H9 (cell line): ENCODE data around the gene RAP1GAP. TPM values are rescaled to one million over a fixed set of nuclear protein-coding genes. Genes with fewer than 3 reads are reported as not detected.

Experiments used
- DNase-seq: peaks from one replicate; pipeline ENCODE4 v3.0.0-alpha.2; 2017
- H2AFZ ChIP-seq: one replicate; pipeline ENCODE4 v1.6.1; 2013; ENCODE audit warnings: mild to moderate bottlenecking, low read length, control low read depth, moderate library complexity
- H2AK5ac ChIP-seq: 2 replicates; pipeline ENCODE4 v1.6.1; 2013; ENCODE audit warnings: low read length, control low read depth, mixed read lengths; ENCODE audit not compliant: insufficient read length
- H2BK120ac ChIP-seq: one replicate; pipeline ENCODE4 v1.6.1; 2013; ENCODE audit warnings: low read depth, mild to moderate bottlenecking, low read length, control low read depth, inconsistent platforms; ENCODE audit not compliant: poor library complexity, severe bottlenecking
- H2BK12ac ChIP-seq: 2 replicates; pipeline ENCODE4 v1.6.1; 2013; ENCODE audit warnings: low read length, control low read depth, mixed read lengths, low read depth; ENCODE audit not compliant: insufficient read length
- H2BK15ac ChIP-seq: 2 replicates; pipeline ENCODE4 v1.6.1; 2013; ENCODE audit warnings: low read depth, low read length, control low read depth
- H2BK20ac ChIP-seq: one replicate; pipeline ENCODE4 v1.6.1; 2013; ENCODE audit warnings: low read depth, mild to moderate bottlenecking, low read length, control low read depth, inconsistent platforms; ENCODE audit not compliant: poor library complexity, severe bottlenecking
- H2BK5ac ChIP-seq: 2 replicates; pipeline ENCODE4 v1.6.1; 2013; ENCODE audit warnings: low read length, control low read depth, mixed read lengths; ENCODE audit not compliant: insufficient read length
- H3K14ac ChIP-seq: 2 replicates; pipeline ENCODE4 v1.6.1; 2013; ENCODE audit warnings: low read length, control low read depth; ENCODE audit not compliant: insufficient read depth
- H3K18ac ChIP-seq: 2 replicates; pipeline ENCODE4 v1.6.1; 2013; ENCODE audit warnings: low read depth, mild to moderate bottlenecking, mixed read lengths, low read length, control low read depth; ENCODE audit not compliant: insufficient read length
- H3K23ac ChIP-seq: 2 replicates; pipeline ENCODE4 v1.6.1; 2013; ENCODE audit warnings: low read length, control low read depth, mixed read lengths, low read depth; ENCODE audit not compliant: insufficient read length
- H3K23me2 ChIP-seq: 2 replicates; pipeline ENCODE4 v1.6.1; 2013; ENCODE audit warnings: low read depth, mild to moderate bottlenecking, mixed read lengths, low read length, control low read depth; ENCODE audit not compliant: insufficient read length, poor library complexity, severe bottlenecking
- H3K27ac ChIP-seq: 2 replicates; pipeline ENCODE4 v1.5.1; 2013; ENCODE audit warnings: low read length, control low read depth, mixed read lengths, low read depth; ENCODE audit not compliant: insufficient read length
- H3K27me3 ChIP-seq: 2 replicates; pipeline ENCODE4 v1.6.1; 2013; ENCODE audit warnings: low read length, control low read depth, inconsistent platforms; ENCODE audit not compliant: insufficient read depth
- H3K4ac ChIP-seq: 2 replicates; pipeline ENCODE4 v1.6.1; 2013; ENCODE audit warnings: low read depth, mild to moderate bottlenecking, control low read depth, inconsistent platforms, low read length, moderate library complexity
- H3K4me1 ChIP-seq: 2 replicates; pipeline ENCODE4 v1.6.1; 2013; ENCODE audit warnings: low read length, control low read depth, inconsistent platforms; ENCODE audit not compliant: insufficient read depth
- H3K4me2 ChIP-seq: 2 replicates; pipeline ENCODE4 v1.6.1; 2013; ENCODE audit warnings: low read length, control low read depth, mixed read lengths; ENCODE audit not compliant: insufficient read length, insufficient read depth
- H3K56ac ChIP-seq: 2 replicates; pipeline ENCODE4 v1.6.1; 2013; ENCODE audit warnings: low read depth, mild to moderate bottlenecking, mixed read lengths, low read length, control low read depth; ENCODE audit not compliant: insufficient read length
- H3K79me1 ChIP-seq: 2 replicates; pipeline ENCODE4 v1.6.1; 2013; ENCODE audit warnings: low read depth, mild to moderate bottlenecking, moderate library complexity, low read length, control low read depth, inconsistent platforms; ENCODE audit not compliant: insufficient read depth, poor library complexity, severe bottlenecking
- H3K79me2 ChIP-seq: 2 replicates; pipeline ENCODE4 v1.6.1; 2013; ENCODE audit warnings: low read length, control low read depth, inconsistent platforms; ENCODE audit not compliant: insufficient read depth
- H3K9ac ChIP-seq: 2 replicates; pipeline ENCODE4 v1.6.1; 2013; ENCODE audit warnings: low read length, control low read depth, mixed read lengths; ENCODE audit not compliant: insufficient read length; ENCODE audit errors: extremely low read depth
- H3K9me3 ChIP-seq: one replicate; pipeline ENCODE4 v1.6.1; 2013; ENCODE audit warnings: low read depth, low read length, inconsistent platforms; ENCODE audit not compliant: control insufficient read depth
- H3T11ph ChIP-seq: one replicate; pipeline ENCODE4 v1.6.1; 2013; ENCODE audit warnings: mild to moderate bottlenecking, low read length, control low read depth, inconsistent platforms
- H4K20me1 ChIP-seq: one replicate; pipeline ENCODE4 v1.6.1; 2013; ENCODE audit not compliant: control insufficient read depth, insufficient read length, insufficient read depth
- H4K5ac ChIP-seq: 2 replicates; pipeline ENCODE4 v1.6.1; 2013; ENCODE audit warnings: low read depth, mild to moderate bottlenecking, mixed read lengths, low read length, control low read depth; ENCODE audit not compliant: insufficient read length
- H4K8ac ChIP-seq: replicated peaks from 2 replicates; pipeline ENCODE4 v1.6.1; 2013; ENCODE audit warnings: low read length, control low read depth, mixed read lengths, low read depth; ENCODE audit not compliant: insufficient read length
- H4K91ac ChIP-seq: 2 replicates; pipeline ENCODE4 v1.6.1; 2013; ENCODE audit warnings: low read depth, mild to moderate bottlenecking, moderate library complexity, mixed read lengths, low read length, control low read depth; ENCODE audit not compliant: insufficient read length
- H3K27ac Mint-ChIP-seq, 3 experiments: 2 replicates in 2 of 3; 3 replicates in 1 of 3; pipeline ENCODE4 v1.8.0; 2020 to 2021; ENCODE audit warnings: mixed read lengths in 3 of 3, mild to moderate bottlenecking in 1 of 3, moderate library complexity in 1 of 3
- H3K27me3 Mint-ChIP-seq: 2 replicates; pipeline ENCODE4 v1.8.0; 2021; ENCODE audit warnings: low read depth, mild to moderate bottlenecking, moderate library complexity, mixed read lengths
- H3K36me3 Mint-ChIP-seq, 3 experiments: 2 replicates in 2 of 3; 3 replicates in 1 of 3; pipeline ENCODE4 v1.8.0; 2020 to 2021; ENCODE audit warnings: low read depth in 3 of 3, mixed read lengths in 3 of 3; ENCODE audit not compliant: insufficient read depth in 1 of 3
- H3K4me1 Mint-ChIP-seq, 2 experiments: 2 replicates each; pipeline ENCODE4 v1.8.0; 2020; ENCODE audit warnings: mixed read lengths in 2 of 2
- H3K4me3 Mint-ChIP-seq, 2 experiments: 2 replicates in 1 of 2; 3 replicates in 1 of 2; pipeline ENCODE4 v1.8.0; 2020 to 2021; ENCODE audit warnings: mild to moderate bottlenecking in 2 of 2, mixed read lengths in 2 of 2, moderate library complexity in 1 of 2
- H3K9me3 Mint-ChIP-seq, 2 experiments: 2 replicates in 1 of 2; 3 replicates in 1 of 2; pipeline ENCODE4 v1.8.0; 2020; ENCODE audit warnings: mild to moderate bottlenecking in 2 of 2, mixed read lengths in 2 of 2, moderate library complexity in 1 of 2
- CTCF ChIP-seq: fragments of 200-600 bp; sonication (generic); conservative IDR thresholded peaks from 3 replicates; pipeline ENCODE4 v1.8.0; 2021; ENCODE audit warnings: antibody characterized with exemption, mild to moderate bottlenecking
- WGBS: extraction: QIAGEN DNeasy Blood & Tissue Kit; methylation state at CpG from one replicate; pipeline ENCODE4 v1.1.7; 2013; ENCODE audit warnings: missing lambda C conversion rate, low lambda C conversion rate, mixed read lengths; ENCODE audit not compliant: insufficient read length; ENCODE audit errors: extremely low coverage; 5-methylcytosine and 5-hydroxymethylcytosine counted together
- total RNA-seq: library from RNA; stranded (reverse); gene quantifications from 2 replicates; pipeline ENCODE4 v1.2.1, GENCODE V29; 2021

Gene RAP1GAP
- total RNA-seq, 1 experiment from 2014 or later, result 7.9 TPM

GRCh38 chr1:21644348-21644747 lies 24.8 kb downstream of the RAP1GAP start:
- Mint-ChIP-seq H3K27ac (no peak overlapping the region), H3K4me3 (no peak overlapping the region), H3K27me3 (peaks cover 2% of the 10 kb centered on the region), H3K4me1 (peaks cover 15 to 30% of the 10 kb centered on the region in 2 experiments), H3K36me3 (no peaks in the 10 kb centered on the region), H3K9me3 (no peaks in the 10 kb centered on the region)
- Histone ChIP-seq H3K14ac (no peak overlapping the region), H3K23ac (no peak overlapping the region), H3K56ac (no peak overlapping the region), H3K79me1 (no peaks in the 10 kb centered on the region), H4K8ac (no peak overlapping the region), H3K4ac (no peak overlapping the region), H4K20me1 (no peaks in the 10 kb centered on the region), H2BK20ac (no peak overlapping the region), H3K27ac (no peak overlapping the region), H3T11ph (no peak overlapping the region), H2BK5ac (no peak overlapping the region), H3K4me2 (no peak overlapping the region), H2BK12ac (no peak overlapping the region), H3K23me2 (no peaks in the 10 kb centered on the region), H4K5ac (no peak overlapping the region), H3K27me3 (no peaks in the 10 kb centered on the region), H2BK15ac (no peak overlapping the region), H3K79me2 (no peaks in the 10 kb centered on the region), H2AK5ac (no peak overlapping the region), H3K18ac (no peak overlapping the region), H3K4me1 (no peaks in the 10 kb centered on the region), H2AFZ (no peak overlapping the region), H3K9ac (no peak overlapping the region), H4K91ac (no peak overlapping the region), H3K9me3 (no peaks in the 10 kb centered on the region), H2BK120ac (no peak overlapping the region)
- no peak for TF ChIP-seq CTCF
- no peak for DNase-seq
- no CpG with 5 or more reads among the region's 10 CpGs for WGBS
